Epithelial cell of prostate (primary cell): ENCODE data around the gene TP53BP1.
A peak's percentile ranks its signal among the peaks of the same experiment; 100 is the strongest.

Experiments
- DNase-seq: peaks from one replicate; pipeline ENCODE4 v3.0.0-alpha.2; 2011; ENCODE audit warnings: low read depth, low spot score
- H3K27ac ChIP-seq: fragments of 450-650 bp; 2 replicates; pipeline ENCODE4 v1.5.1; 2017; ENCODE audit warnings: mild to moderate bottlenecking

The TP53BP1 gene

GRCh38 chr15:43370975-43371974 lies 121.7 kb downstream of the TP53BP1 start, which contains the start of the genes TUBGCP4 and ZSCAN29:
TUBGCP4 (plus strand) TSS chr15:43371101; CDS start chr15:43371355, 254 bp downstream.
ZSCAN29 (minus strand) TSS chr15:43371043; CDS start chr15:43369913, 1,130 bp downstream.
- H3K27ac ChIP-seq = peak within 1 kb of the TSS; percentile 20
- no peak for DNase-seq

- DNase-seq = no peak
- H3K27ac ChIP-seq = peak overlapping the region; percentile 20
Observed at GRCh38 chr15:43370310-43370974, 122.5 kb downstream of the TP53BP1 start.

GRCh38 chr15:43361313-43361903 lies 131.5 kb downstream of the TP53BP1 start:
- DNase-seq = no peak
- no peak overlapping the region for H3K27ac ChIP-seq

- no peak for DNase-seq
- H3K27ac ChIP-seq = no peak overlapping the region
Observed at GRCh38 chr15:43360821-43361220, 132.1 kb downstream of the TP53BP1 start.
